ENCODE data around the gene PRH1.

DNA sequence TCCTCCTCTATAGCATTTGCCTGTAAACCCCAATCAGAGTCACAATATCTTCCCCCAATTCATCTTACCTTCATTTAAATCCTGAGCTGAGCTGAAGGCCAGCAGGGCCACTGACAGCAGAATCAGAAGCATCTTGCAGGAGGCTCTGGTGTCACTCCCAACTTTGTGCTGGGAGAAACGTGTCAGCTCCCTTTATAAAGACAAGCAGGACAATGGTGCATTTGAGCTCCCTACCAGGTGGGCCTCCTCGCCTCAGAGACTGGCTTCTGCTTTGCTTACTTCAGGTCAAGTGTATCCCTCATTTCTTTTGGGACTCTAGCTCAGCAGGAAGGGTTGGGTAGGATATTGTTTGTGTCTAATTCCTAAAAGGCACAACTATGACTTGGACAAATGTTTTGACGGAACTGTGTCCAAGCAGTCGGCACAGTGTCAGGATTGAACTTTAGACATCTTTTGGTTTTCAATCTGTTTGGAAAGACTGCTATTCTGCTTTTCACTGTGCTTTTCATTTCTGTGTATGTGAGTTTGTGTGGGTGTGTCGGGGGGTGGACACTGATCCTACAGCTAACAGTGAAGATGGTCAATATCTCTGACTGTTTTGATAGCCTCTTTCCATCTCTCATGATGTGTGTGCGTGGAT, at the start of gene PRH1:
- TF ChIP-seq TAF1 (IDR thresholded peaks at IDR 0.05; ENCODE audit: borderline replicate concordance, insufficient read depth, low read length) (no peak), SIN3A (IDR thresholded peaks at IDR 0.05; ENCODE audit: borderline replicate concordance, insufficient read depth, low read length) (no peak)
- TF ChIP-seq, protein P1, sequence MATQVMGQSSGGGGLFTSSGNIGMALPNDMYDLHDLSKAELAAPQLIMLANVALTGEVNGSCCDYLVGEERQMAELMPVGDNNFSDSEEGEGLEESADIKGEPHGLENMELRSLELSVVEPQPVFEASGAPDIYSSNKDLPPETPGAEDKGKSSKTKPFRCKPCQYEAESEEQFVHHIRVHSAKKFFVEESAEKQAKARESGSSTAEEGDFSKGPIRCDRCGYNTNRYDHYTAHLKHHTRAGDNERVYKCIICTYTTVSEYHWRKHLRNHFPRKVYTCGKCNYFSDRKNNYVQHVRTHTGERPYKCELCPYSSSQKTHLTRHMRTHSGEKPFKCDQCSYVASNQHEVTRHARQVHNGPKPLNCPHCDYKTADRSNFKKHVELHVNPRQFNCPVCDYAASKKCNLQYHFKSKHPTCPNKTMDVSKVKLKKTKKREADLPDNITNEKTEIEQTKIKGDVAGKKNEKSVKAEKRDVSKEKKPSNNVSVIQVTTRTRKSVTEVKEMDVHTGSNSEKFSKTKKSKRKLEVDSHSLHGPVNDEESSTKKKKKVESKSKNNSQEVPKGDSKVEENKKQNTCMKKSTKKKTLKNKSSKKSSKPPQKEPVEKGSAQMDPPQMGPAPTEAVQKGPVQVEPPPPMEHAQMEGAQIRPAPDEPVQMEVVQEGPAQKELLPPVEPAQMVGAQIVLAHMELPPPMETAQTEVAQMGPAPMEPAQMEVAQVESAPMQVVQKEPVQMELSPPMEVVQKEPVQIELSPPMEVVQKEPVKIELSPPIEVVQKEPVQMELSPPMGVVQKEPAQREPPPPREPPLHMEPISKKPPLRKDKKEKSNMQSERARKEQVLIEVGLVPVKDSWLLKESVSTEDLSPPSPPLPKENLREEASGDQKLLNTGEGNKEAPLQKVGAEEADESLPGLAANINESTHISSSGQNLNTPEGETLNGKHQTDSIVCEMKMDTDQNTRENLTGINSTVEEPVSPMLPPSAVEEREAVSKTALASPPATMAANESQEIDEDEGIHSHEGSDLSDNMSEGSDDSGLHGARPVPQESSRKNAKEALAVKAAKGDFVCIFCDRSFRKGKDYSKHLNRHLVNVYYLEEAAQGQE (IDR thresholded peaks at IDR 0.05; ENCODE audit: insufficient read depth in 1 of 2, low read depth in 2 of 2, low read length in 2 of 2): no peak

Measured in PFSK-1 (cell line).